ENCODE measurements around the gene LRBA.
"Not testable (repeated sequence)": the region's sequence is repeated elsewhere in the genome, so short reads cannot be mapped to it uniquely, and the experiment has no call there.

LRBA gene

DNA sequence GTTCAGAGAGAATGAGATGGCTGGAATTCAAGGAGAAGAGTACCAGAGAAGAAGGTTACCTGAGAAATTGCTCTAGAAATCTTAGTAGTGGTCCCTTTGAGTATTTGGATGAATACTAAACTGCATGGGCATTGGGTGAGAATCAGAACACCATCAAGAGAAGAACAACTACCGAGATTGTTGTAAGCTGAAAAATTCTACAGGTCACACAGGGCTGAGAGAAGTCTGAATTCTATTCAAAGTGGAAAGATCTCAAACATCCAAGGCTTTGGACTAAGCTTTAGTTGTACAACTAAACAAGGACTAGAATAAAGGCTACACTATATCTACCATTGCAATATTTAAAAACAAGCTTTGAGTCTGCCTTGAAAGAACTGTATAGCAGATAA is 40.8 kb downstream of the LRBA start:
- DNase-seq (ENCODE audit: low read depth) = no peak

DNA sequence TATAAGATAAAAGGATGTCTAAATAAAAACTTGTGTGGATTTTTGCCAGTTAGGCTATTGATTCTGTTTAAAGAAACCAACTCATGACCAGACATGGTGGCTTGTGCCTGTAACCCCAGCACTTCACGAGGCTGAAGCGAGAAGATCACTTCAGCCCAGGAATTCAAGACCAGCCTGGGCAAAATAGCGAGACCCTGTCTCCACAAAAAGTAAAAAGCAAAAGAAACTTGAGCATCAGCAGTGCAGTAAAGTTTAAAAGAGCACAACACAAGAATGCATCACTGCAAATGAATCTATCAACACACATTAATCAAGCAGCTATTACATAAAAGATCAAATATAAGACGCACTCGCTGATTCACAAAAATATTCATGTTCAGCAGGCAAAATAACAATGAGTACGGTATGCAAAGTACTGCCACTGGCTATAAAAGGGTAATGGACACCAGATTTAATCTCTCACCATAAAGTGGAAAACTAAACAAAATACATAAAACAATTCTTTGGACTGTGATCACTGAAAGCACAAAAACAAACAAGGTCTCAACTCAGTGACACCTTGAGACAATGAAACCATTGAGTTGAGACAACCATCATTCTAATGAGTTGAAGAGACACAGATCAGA is 41.3 kb downstream of the LRBA start:
- DNase-seq (ENCODE audit: low read depth) = no peak

GRCh38 chr4:150972592-150972991 is 42.5 kb downstream of the LRBA start:
- no peak for DNase-seq (ENCODE audit: low read depth)

DNA sequence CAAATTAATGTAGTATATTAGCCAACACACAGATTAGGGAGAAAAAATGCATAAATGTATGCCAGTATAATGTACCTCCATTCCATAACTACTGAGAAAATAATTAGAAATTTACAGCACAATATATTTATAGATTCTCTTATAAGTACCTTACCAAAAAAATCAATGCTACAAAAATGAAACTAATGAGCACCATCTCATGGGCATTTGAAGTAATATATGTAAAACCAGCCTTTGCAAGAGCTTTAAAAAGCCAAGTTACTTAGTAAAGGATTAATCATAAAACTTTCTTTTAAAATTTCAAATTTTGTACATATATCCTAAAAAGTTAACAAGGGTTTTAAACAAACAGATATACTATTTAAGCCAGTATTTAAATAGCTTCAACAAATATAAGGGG is 43.2 kb downstream of the LRBA start:
- no peak for DNase-seq (ENCODE audit: low read depth)

DNA sequence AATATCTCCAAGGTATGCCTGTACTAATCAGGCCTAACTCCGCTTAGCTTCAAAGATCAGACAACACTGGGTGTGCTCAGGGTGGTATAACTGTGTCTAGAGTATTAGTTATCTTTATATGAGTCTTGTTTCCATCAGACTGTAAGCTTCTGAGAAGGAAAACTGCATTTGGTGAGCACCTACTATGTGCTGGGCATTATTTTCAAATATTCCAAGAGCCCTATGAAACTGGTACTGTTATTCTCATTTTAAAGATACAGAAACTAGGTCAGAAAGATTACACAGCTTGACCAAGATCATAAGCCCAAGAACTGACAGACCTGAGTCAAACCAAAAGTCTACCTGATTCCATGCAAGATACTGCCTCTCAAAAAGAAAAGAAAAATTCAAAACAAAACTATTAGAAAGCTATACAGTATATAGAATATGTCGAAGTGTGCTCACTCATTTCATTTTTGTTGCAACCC is 44.4 kb downstream of the LRBA start:
- no peak for DNase-seq (ENCODE audit: low read depth)

DNA sequence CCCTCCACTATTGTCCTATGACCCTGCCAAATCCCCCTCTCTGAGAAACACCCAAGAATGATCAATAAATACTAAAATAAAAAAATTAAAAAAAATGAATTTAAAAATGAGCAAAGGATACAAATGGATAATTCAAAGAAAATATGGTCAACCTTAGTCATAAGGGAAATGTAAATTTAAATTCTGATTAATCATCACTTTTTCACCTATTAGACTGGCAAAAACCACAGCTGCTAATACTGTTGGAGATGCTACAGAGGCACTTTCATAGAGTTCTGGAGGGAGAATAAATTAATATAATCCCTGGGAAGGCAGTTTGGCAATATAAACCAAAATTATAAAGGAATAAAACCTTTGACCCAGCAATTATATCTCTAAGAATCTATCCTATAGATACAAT is 50.3 kb downstream of the LRBA start:
- no peak for DNase-seq (ENCODE audit: low read depth)

- not testable (repeated sequence) for DNase-seq (ENCODE audit: low read depth)
Measured at GRCh38 chr4:150963602-150964345, 51.3 kb downstream of the LRBA start.

GRCh38 chr4:150962245-150962644 is 52.8 kb downstream of the LRBA start:
- no peak for DNase-seq (ENCODE audit: low read depth)

GRCh38 chr4:150961566-150961965 is 53.5 kb downstream of the LRBA start:
- DNase-seq (ENCODE audit: low read depth) = no peak

DNA sequence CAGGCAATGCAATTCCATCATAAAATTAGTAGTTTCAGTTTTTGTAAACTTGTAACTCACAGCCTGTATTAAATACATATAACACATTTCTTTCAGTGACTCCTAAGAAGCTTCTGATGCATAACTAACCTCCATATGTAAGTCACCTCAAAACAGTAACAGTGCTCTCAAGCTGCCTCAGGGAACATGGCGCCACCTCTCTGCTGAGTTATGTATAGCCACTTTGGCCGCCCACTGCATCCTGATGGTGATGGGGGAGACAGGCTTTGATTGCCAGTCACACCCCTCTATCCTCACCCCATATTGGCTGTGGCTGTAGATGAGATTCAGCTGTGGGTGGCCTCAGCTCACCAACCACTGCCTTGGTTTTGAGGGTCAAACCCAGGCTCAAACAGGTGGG is 54.3 kb downstream of the LRBA start:
- DNase-seq (ENCODE audit: low read depth) = peak; percentile 9

- DNase-seq (ENCODE audit: low read depth) = no peak
Measured at GRCh38 chr4:150960079-150960478, 55.0 kb downstream of the LRBA start.

- not testable (repeated sequence) for DNase-seq (ENCODE audit: low read depth)
Measured at GRCh38 chr4:150957981-150958380, 57.1 kb downstream of the LRBA start.

GRCh38 chr4:150957095-150957494 is 58.0 kb downstream of the LRBA start:
- DNase-seq (ENCODE audit: low read depth) = not testable (repeated sequence)

DNA sequence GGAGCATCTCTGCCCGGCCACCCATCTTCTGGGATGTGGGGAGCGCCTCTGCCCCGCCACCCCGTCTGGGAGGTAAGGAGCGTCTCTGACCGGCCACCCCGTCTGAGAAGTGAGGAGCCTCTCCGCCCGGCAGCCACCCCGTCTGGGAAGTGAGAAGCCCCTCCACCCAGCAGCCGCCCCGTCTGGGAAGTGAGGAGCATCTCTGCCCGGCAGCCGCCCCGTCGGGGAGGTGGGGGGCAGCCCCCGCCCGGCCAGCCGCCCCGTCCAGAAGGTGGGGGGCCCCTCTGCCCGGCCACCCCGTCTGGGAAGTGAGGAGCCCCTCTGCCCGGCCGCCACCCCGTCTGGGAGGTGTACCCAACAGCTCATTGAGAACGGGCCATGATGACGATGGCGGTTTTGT is 61.2 kb downstream of the LRBA start:
- DNase-seq (ENCODE audit: low read depth) = not testable (repeated sequence)

DNA sequence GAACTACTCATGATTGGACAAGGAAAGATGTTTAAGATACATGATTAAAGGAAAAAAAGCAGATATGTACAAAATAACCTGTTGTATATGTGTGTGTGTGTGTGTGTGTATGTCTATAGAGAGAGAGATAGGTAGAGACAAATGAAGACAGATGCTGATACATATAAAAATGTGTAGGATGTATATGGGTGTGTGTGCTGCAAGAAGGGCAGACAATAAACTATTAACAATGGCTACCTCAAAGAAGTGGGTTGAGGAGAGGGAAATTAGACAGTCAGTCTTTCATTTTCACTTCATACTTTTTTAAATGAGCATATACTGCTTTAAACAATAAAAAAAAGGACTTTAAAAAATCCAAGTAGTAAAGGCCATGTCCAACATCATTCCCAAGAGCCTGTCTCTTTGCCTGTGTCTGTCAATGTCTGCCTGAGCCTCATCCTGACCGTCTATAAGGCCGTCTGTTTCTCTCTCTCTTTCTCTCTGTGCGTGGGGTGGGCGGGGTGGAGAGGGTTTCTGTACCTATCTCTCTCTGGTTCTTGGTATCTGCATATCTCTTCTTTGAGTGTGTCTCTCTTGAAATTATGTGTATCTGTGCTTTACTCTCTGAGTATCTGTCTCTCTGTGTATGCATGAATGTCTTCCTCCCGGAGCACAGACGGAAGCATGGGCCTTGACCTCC is 62.8 kb downstream of the LRBA start:
- DNase-seq (ENCODE audit: low read depth) = no peak

GRCh38 chr4:150950657-150951288 is 64.3 kb downstream of the LRBA start:
- DNase-seq (ENCODE audit: low read depth) = no peak

DNA sequence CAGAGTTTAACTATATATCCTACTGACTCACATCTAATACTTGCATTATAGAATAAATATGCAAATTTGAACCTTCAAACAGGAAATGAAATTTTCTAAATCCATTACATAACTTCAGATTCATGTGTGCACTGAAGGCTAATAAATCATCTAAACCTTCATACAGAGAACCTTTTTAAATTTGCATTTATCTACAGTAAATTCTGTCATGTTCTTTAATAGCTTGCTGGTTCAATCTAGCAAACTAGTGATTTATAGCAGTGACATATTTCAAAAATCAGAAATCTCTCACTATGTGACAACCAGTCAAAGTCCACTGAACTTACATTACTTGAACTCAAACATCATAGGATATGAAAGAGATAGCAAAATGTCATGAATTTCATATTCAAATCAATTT is 65.1 kb downstream of the LRBA start:
- DNase-seq (ENCODE audit: low read depth) = no peak

DNA sequence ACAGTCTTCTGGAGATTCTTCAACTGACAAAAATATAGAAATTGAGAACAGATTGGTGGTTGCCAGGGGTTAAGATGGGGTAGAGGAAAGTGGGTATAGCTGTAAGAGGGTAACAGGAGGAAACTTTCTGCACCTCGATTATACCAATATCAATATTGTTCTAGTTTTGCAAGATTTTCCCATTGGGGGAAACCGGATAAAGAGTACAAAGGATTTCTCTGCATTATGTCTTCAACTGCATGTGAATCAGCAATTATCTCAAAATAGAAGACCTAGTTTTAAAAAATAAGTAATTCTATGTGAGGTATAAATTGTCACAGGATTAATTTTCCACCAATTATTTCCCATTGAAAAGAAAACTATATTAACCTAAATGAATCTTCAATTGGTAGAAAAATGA is 65.7 kb downstream of the LRBA start:
- no peak for DNase-seq (ENCODE audit: low read depth)

DNA sequence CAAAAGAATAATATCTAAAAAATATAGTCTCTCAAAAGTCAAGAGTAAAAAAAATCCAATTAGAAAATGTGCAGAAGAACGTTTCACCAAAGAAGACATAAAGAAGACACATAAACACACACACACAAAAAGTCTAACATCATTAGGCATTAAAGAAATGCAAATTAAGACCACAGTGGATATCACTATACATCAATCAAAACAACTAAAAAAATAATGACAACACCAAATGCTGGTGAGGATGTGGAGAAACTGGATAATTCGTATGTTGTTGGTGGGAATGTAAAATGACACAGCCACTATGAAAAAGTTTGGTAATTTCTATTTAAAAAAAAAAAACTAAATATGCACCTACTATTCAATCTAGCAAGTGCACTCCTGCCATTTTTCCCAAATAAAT is 66.4 kb downstream of the LRBA start:
- DNase-seq (ENCODE audit: low read depth) = no peak

- DNase-seq (ENCODE audit: low read depth) = no peak
Measured at GRCh38 chr4:150948074-150948473, 67.0 kb downstream of the LRBA start.

GRCh38 chr4:150944660-150945059 is 70.4 kb downstream of the LRBA start:
- DNase-seq (ENCODE audit: low read depth) = no peak

DNA sequence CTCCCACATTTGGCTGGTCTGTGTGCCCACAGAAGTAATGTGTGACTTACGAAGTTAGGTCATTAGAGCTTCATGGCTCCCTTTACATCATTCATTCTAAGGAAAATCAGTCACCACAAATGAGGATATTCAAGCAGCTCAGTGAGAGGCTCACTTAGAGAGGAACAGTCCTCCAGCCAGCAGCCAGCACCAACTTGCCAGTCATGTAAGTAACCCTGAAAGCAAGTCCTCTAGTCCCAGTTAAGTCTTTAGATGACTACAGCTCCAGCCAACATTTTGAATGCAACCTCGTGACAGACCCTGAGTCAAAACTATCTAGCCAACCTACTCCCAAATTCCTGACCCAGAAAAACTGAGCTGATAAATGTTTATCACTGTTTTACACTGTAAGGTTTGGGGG is 71.3 kb downstream of the LRBA start:
- no peak for DNase-seq (ENCODE audit: low read depth)

DNA sequence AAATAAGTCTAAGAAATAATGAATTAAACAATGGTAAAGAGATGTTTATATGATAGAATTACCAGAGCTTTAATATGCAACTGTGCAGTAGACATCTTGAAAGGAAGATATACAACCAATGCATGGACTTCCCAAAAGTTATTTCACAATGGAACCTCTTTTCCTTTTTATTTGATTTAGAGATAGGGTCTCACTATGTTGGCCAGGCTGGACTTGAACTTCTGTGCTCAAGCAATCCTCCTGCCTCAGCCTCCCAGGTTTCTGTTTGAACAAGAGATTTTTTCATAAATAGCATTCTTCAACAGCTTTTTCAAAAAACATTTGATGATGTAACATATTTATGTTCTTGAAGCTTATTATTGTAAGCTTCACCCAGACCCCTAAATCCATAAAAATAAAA is 72.0 kb downstream of the LRBA start:
- DNase-seq (ENCODE audit: low read depth) = no peak
